Loucy (cell line): ENCODE data around the gene FAXDC2.

ENCODE experiments used
- CTCF ChIP-seq: fragments of 200-600 bp; sonication (generic); conservative IDR thresholded peaks from 2 replicates; pipeline ENCODE4 v1.5.1; 2014; ENCODE audit warnings: mild to moderate bottlenecking, antibody characterized with exemption, low read length
- EZH2phosphoT487 ChIP-seq: fragments of 200-600 bp; IDR thresholded peaks from 2 replicates; pipeline ENCODE4 v1.6.1; 2018; ENCODE audit warnings: antibody characterized with exemption, mild to moderate bottlenecking, moderate library complexity, borderline replicate concordance

GRCh38 chr5:154837009-154837901 lies 13.1 kb downstream of the FAXDC2 start:
- no peak for TF ChIP-seq CTCF
- no peak for TF ChIP-seq EZH2phosphoT487
